Measurements from ENCODE around the gene TMTC2.

Gene TMTC2

GRCh38 chr12:82682851-82683261 lies 3.9 kb upstream of the TMTC2 start:
- DNase-seq: no peak

GRCh38 chr12:82685790-82686167 lies 927 bp upstream of the TMTC2 start:
- DNase-seq: peak; percentile 87 to 92

DNA sequence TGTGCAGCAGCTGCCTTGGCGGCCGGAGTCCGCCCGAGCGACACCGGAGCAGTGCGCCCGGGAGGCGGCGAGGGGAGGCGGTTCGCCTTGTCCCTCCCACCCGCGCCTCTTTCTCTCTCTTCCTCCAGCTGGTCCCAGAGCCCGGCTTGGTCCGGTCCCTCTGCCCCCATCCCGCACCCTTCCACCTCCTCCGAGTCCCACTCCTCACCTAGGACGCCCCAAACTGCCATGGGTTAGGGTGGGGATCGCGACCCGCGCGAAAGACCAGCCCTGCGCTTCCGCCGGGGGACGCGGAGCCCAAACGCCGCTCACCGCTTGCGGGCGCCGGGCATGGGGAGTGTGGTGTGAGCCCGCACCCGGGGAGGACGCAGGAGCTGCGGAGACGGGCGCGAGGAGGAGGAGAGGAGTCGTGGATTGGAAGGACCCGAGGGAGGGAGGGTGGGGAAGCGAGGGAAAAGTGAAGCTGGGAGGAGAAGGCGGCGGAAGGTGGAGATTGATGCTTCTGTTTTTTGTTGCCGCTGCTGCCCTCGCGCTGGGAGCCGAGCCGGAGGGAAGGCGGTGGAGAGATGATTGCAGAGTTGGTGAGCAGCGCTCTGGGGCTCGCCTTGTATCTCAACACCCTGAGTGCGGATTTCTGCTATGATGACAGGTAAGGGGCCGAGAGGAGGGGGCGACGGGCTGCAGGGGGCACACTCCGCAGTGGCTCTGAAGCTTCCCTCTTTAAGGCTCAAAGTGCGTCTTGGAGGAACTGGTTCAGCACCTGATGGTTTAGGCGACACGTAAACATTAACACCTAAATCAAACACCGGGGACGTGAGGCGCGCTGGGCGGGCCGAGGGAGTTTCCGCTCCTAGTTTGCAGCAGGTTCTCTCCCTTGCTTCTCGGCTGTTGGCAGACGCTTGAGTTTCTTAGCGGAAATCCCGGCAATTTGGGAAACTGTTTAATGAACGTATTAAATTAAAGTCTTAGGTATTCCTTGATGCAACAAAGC lies 610 bp downstream of the TMTC2 start:
- DNase-seq: peak; percentile 9 to 30

- DNase-seq: no peak
Measured at GRCh38 chr12:82688035-82688501, 1.4 kb downstream of the TMTC2 start.

- DNase-seq: no peak
Measured at GRCh38 chr12:82688596-82688995, 1.9 kb downstream of the TMTC2 start.

DNA sequence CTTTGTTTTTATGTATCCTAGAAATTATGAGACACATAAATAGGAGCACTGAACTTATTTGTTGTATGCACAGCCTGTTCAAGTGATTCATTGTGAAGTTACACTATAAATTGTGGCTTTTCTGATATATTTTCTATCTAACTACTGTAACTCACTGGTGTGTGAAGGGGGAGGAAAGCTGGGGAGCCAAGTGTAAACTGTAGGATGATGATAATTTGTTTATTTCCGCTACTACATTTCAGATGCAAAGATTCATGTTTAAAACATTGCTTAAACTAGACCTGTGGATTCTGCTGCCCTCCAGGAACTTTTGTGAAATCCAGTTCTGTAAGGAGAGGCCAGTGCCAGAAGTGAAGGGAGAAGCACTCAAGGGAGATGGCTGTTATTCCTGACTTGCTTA lies 3.3 kb downstream of the TMTC2 start:
- no peak for DNase-seq

- no peak for DNase-seq
Measured at GRCh38 chr12:82691513-82691912, 4.8 kb downstream of the TMTC2 start.

DNA sequence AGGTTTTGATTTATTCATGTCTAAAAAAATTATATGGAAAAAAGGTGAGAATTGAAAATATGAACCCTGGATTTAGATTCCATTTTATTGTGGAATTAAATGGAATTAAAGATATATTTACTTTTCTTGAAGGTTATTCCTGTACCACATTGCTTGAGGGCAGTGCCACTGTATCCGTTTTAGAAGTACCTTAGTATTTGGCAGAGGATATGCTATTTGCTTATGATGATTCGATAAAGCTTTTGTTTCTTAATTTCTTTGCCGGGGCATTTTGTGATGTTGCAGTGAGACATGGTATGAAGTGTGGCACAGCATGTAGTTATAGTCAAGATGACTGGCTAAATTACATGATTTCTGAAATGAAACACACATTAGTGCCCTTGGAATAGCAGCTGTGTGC lies 7.6 kb downstream of the TMTC2 start:
- DNase-seq: no peak

- DNase-seq: no peak
Measured at GRCh38 chr12:82694970-82695369, 8.3 kb downstream of the TMTC2 start.

- no peak for DNase-seq
Measured at GRCh38 chr12:82695531-82695930, 8.8 kb downstream of the TMTC2 start.

DNA sequence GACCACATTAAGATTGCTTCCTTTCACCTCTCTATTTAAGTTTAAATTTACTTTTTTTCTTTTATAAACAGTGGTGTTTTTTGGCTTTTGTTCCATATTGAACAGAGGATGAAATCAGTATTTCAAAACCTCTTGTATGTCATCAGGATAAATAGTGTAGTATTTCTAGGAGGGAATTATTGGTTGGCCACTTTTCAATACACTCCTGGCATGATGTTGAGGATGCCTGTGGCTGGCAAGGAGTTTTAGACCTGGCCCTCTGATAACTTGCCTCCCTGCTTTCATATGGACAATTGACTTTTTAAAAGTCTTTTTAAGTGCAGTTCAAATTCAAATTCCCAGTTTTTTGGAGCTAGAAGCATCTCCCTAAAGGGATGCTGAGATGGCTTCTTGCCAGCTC lies 9.8 kb downstream of the TMTC2 start:
- DNase-seq: no peak

GRCh38 chr12:82698708-82699564 lies 12.2 kb downstream of the TMTC2 start:
- no peak for DNase-seq

- no peak for DNase-seq
Measured at GRCh38 chr12:82705774-82706173, 19.1 kb downstream of the TMTC2 start.

GRCh38 chr12:82708061-82708879 lies 21.6 kb downstream of the TMTC2 start:
- no peak for DNase-seq

DNA sequence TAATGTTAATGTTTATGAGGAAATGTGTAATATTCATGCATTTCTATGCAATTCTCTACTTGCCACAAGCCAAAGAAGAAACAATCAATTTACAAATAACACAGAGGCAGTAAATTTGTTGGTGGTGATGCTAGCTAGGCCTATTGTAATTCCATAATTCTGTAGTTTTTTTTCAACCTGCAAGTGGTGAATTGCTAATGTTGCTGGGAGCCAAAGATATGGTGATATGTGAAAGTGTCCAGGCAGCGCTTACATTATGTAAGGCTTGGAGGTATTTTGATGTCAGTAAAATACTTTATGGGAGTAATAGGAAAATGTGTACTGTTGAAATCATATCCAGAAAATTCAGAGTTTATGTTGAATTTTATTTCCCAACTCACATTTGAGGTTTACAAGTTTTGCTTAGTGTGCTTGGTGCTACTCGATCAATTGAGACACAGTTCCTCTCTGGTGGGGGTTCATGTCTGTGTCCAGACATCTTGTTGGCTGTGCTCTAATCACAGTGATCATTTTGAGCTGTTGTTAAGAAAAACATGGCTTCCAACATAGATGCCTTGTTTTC lies 23.2 kb downstream of the TMTC2 start:
- DNase-seq: no peak

GRCh38 chr12:82710741-82711140 lies 24.0 kb downstream of the TMTC2 start:
- DNase-seq: no peak

- no peak for DNase-seq
Measured at GRCh38 chr12:82714427-82714826, 27.7 kb downstream of the TMTC2 start.

- DNase-seq: no peak
Measured at GRCh38 chr12:82721726-82722125, 35.0 kb downstream of the TMTC2 start.

DNA sequence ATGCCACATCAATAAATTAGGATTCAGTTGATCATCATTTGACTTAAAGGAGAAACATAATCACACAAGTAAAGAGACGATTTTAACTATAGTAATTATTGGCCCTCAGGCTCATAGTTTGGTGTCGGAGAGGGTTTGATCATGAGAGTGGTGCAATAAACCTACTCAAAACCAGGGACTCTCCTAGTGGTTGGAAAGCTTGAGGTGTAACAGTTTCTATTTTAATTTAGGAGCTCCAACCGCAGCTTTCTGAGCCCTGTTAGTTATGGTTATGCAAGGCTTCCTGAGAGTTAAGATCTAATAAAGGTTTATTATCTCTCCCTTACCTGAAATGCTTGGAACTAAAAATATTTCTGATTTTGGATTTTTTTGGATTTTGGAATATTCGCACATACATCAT lies 36.4 kb downstream of the TMTC2 start:
- no peak for DNase-seq

DNA sequence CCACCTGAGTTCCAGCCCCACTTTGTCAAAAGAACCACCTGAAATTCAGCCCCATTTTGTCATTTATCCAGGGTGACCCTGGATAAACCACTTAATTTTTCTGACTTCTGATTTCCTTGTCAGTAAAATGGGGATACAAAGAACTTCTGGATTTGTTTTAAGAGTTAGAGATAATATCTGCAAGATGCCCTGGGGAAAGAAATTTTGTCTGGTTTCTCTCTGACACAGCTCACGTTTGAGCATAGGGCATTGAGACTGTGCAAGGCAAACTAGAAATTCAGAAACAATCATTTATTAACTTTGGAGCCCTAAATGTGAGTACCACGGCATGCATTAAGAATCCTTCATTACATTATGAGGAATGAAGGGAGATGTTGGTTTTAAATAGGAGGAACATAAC lies 37.2 kb downstream of the TMTC2 start:
- DNase-seq: no peak

- no peak for DNase-seq
Measured at GRCh38 chr12:82725741-82726140, 39.0 kb downstream of the TMTC2 start.

DNA sequence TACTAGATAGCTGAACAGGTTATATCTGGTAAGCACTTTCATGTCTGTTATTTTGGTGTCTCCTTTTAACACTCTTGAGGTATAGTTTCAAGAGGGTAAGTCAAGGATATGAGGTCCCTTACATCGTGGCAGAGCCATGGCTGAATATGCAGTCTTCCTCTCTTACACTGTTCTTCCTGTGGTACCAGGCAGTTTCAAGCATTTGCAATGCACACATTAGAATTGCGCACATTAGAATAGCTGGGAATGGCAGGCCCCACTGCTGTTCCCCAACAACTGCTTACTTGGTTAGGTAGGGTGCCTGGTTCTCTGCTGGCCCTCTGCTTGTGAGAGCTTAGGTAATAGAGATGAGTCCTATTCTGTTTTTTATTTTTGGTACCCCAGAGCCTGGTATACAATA lies 41.2 kb downstream of the TMTC2 start:
- DNase-seq: no peak

Measured in NCI-H1930 (cell line).